A172 (cell line): ENCODE data around the gene PSMC3IP. TPM values are rescaled to one million over a fixed set of nuclear protein-coding genes. Genes with fewer than 3 reads are reported as not detected.
A peak's percentile ranks its signal among the peaks of the same experiment; 100 is the strongest.
"Not testable (repeated sequence)": the region's sequence is repeated elsewhere in the genome, so short reads cannot be mapped to it uniquely, and the experiment has no call there.

Experiments used
- DNase-seq: peaks from one replicate; pipeline ENCODE4 v3.0.0-alpha.2; 2015; ENCODE audit warnings: low spot score
- total RNA-seq: library from RNA; depleted of rRNA; stranded (reverse); fragments of >200 nt; shearing (Covaris generic); gene quantifications from 2 replicates; pipeline ENCODE4 v1.2.3, GENCODE V29; 2014; rRNA removed

The PSMC3IP gene, protein sequence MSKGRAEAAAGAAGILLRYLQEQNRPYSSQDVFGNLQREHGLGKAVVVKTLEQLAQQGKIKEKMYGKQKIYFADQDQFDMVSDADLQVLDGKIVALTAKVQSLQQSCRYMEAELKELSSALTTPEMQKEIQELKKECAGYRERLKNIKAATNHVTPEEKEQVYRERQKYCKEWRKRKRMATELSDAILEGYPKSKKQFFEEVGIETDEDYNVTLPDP
- total RNA-seq: 21.4 and 29.9 TPM in 2 replicates

DNA sequence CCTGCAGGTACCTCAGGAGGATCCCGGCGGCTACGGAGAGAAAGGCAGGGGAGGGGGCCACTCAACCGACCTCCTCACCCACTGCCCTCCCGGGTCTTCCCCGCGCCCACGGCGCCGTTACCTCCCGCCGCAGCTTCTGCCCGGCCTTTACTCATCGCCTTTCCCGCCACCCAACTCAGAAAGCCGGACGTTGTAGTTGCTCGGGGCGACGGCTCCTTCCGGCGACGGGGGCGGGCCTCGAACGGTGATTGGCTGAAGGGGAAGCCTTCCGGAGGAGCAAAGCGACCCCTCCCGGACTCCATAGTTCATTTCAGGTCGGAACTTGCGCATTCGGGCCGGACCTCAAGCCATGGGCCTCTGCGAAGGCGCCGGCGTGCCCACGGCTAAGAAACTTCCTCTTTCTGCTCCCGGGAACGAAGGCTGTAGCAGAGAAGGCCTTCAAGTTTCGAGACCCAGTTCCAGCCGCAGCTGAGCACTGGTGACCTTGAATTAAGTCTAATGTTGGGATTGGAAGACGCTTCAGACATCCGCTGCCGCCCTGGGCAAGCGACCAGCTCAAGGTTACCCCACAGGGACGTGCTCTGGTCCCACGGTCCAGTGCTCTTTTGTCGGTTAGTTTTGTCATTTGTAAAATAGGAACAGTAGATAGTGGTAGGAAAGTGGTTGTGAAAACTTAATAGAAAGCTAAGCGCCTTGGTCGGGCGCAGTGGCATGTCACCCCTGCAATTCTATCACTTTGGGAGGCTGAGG is at the start of gene PSMC3IP:
PSMC3IP (minus strand) TSS at position 198 of the 750 bp plus-strand sequence; CDS start at position 155, 43 bp downstream.
- DNase-seq: peak; percentile 96

DNA sequence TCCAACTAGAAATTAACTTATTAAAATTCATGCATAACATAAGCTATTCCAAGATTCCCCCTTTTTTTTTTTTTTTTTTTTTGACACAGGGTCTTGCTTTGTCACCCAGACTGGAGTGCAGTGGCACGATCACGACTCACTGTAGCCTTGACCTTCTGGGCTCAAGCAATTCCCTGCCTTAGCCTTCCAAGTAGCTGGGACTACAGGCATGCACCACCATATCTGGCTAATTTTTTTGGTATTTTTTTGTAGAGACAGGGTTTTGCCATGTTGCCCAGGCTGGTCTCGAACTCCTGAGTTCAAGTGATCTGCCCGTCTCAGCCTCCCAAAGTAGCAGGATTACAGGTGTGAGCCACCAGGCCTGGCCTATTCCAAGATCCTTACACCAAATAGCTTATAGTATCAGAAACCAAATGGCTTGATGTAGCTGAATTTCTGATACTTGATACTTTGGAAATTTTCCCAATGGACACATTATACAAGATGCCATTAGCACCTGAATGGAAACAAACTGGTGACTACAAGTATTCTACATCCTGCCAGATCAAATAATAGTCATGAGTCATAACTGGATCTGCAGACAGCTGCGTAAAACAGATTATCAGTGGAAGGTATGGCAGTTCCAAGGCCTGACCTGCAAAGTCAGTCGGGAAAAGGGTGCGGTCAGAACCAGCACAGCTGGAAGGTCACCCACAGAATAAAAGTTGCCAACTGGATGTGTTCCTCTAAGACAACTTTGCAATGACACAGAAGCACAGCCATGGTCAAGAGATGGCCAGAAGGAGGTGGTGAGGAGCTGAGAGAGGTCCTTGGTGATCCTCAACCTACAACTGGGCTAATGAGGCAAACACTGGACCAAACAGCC is 46.4 kb upstream of the PSMC3IP start:
- DNase-seq: peak; percentile 92

DNA sequence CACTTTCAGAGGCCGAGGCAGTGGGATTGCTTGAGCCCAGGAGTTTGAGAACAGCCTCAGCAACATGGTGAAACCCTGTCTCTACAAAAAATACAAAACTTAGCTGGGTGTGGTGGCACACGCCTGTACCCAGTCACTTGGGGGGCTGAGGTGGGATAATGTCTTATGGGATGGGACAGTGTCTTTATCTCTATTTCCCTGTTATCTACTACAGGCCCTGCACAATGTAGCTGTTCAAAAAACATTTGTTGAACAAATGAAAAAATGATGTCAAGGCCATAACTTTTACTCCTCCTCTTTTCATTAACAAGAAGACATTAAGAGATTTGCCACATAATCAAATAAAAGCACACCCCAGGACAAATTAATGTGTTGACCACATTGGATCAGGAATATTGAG is 45.7 kb upstream of the PSMC3IP start:
- no peak for DNase-seq

DNA sequence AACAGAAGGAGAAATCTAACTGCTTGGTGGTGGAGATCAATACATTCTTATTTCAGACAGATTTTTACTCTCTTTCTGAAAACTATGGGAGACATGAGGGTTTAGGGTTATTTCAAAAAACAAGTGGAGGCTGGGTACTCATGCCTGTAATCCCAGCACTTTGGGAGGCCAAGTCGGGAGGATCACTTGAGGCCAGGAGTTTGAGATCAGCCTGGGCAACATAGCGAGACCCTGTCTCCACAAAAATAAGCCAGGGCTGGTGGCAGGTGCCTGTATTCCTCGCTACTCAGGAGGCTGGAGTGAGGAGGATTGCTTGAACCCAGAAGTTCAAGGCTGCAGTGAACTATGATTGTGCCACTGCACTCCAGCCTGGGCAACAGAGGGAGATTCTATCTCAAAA is 44.5 kb upstream of the PSMC3IP start:
- DNase-seq: not testable (repeated sequence)

DNA sequence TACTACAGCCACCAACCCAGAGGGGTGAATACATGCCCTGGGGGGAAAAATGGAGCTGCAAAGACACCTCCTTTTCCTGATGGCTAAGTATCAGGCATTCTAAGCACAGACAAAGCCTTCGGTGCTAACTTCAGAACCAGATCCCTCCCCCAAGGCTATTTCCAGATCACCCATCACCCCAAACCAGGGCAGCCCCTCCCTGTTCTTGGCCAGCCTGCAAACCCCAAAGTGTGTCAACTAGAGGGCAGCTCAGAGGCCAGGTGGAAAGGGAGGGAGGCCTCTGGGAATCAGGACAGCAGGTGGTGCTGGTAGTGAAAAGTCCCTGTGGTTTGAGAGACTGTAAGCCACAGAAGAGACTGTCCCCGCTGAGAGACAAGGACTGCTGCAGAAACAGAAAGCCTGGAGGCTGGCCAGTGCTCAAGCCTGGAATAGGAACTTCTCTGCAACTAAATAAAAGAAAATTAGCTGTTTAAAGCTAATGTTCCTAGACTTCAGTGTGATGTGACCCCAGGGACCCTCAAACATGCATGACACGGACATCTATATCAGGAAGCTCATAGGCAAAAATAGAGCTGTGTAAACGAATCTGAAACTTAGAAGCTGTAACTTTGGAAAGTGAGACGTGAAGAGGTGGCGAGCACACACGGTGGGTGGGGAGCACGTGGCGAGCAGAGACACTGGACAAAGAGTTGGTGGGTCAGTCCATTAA is 41.1 kb upstream of the PSMC3IP start:
- peak; percentile 88 for DNase-seq

DNA sequence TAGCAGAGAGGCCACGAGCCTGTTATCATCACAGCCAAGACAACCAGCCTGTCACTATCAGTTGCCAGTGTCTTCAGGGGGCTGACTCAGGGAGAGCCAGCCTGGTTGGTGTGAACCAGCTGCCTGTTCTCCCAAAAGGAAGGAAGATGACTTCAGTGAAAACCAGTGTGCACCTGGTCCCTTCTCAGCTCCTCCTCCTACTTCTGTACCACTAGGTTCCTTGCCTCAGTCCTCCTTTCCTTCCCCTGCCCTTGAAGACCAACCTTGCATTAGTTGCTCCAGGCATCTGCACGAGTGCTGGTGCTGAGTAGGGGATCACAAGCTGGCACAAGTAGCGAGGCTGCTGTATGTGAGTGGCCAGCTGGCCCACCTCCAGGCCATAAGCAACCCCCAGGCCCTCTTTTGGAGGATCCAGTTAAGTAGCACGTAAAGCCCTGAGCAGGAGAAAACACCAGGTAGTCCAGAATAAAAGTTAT is 40.5 kb upstream of the PSMC3IP start:
- peak; percentile 23 for DNase-seq

DNA sequence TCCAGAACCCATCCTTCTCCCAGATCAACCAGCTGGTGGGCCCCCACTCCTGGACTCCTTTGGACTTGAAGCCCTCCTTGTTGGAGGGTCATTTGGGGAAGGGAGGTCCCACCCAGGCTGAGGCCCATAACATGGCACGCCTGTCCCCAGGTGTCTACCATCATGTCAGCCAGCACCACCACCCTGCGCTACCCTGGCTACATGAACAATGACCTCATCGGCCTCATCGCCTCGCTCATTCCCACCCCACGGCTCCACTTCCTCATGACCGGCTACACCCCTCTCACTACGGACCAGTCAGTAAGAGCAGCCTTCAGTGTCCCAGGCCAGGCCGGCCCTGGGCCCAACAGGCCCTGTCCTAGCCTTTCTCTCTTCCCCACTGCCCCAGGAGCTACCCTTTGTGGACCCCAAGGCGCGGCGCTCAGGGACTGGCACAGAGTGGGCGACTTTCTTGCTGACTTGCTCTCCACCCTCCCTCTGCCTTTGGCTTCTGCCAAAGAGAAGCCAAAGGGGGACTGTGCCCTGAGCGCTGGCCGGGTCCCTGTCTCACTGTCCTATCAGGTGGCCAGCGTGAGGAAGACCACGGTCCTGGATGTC is 36.3 kb upstream of the PSMC3IP start:
- DNase-seq: no peak

DNA sequence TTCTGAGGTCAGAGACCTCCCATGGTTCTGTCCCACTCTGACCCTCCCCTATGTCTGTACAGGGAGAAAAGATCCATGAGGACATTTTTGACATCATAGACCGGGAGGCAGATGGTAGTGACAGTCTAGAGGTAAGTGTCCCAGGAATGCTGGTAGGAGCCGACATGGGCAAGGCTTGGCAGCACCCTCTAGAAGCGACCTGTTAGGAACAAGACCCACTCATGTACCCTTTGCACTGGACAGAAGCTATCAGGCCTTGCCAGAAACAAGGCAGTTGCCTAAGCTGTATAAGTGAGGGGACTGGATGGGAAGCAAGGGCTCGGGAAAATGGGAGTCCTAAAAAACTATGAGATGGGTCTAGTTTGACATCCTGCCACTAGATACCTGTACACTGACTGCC is 34.5 kb upstream of the PSMC3IP start:
- no peak for DNase-seq

DNA sequence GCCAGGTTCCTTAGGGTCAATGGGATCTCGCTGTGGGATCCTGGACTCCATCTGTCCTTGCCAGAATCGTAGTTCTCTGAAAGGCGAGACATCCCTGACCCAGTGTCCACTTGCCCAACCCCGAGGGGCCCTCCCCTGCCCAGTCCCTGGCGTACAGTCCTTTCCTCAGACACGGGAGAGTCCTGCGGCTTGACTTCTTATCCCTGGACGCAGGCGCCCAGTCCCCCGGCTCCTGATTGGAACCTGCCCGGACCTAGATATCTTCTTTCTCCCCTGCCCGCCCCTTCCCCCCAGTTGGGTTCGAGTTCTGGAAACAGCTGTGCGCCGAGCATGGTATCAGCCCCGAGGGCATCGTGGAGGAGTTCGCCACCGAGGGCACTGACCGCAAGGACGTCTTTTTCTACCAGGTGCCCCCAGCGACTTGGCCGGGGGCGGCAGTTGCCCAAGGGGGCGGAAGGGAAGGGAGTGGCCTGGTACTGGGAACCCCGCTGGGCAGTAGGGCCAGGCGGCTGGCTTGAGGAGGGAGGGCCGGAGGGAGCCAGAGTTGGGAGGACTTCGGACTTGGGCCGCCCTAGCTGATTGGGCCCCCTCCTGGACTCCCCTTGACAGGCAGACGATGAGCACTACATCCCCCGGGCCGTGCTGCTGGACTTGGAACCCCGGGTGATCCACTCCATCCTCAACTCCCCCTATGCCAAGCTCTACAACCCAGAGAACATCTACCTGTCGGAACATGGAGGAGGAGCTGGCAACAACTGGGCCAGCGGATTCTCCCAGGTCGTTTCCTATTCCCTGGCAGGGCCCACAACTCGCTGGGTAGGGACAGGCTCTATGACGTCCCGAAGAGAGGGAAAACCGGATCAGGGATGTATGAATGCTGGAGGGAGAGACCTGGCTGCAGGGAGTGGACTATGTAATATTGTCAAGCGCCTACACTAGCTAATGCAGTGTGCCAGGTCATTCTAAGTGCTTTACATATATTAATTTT is 32.6 kb upstream of the PSMC3IP start:
- DNase-seq: peak; percentile 16

DNA sequence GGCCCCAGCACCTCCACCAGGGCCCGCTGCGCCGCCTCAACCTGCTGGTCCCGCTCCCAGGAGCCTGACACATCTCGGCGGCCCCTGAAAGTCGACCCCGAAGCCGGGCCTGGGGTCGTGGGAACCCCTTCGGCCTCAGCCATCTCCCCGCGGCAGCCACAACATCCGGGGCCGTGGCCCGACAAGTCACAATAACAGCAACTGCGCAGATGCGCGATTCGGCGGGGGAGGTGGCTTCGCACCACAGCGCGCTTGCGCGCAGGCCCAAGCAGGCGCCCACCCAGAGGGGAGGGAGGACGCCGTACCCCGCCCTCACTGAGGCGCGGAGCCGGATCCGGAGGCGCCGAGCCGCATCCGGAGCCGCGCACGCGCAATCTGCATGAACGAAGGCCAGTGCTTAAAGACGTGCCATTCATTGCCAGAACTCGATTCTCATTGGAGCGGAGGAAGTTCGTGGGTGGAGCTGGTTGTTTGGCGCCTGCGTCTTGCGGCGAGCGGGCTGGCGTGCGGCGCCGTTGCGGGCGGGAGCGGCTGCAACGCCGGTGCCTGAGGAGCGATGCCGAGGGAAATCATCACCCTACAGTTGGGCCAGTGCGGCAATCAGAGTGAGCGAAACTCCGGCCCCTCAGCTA is 31.8 kb upstream of the PSMC3IP start, which contains the start of the genes RETREG3 and TUBG1:
RETREG3 (minus strand) TSS at position 193 of the 632 bp plus-strand sequence; CDS start at position 143, 50 bp downstream.
TUBG1 (plus strand) TSS at position 502 of the 632 bp plus-strand sequence; CDS start at position 557, 55 bp downstream.
- peak; percentile 99 for DNase-seq

DNA sequence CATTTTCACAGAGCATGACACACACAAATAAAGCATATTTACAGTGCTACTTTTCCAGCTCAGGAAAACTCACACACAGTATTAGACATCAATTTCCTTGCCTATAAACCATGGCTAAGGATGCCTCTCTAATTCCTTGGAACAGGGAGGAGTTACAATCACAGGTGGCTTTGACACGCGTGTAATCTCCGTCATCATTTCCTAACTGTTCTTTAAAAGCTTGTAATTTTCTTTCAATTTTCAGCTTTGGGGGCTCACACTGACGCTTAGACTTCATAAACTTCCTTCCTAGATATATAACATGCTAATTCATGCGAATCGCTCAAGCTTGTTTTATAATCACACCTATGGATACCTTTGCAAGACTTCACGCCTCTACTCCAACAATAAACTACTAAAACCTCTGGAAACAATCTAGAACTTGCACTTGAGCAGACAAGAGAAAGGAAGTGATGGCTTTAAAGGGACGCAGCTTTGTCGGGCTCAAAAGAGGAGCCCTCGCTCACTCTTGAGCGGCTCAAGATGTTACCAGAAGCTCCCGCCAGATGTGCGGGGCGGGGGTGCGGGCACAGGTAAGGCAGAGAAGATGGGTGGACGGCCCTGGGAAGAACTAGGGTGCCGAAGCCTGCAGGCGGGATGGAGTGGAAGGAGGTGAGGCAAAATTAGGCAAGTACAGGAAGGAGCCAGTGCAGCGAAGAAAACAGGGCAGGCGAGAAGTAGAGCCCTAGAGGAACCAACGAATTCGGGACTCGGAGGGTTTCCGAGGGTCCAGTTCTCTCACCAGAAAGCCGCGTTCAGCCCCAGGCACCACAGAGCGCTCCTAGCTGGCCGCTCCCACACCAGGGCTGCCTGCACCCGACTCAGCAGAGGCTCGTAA is 31.0 kb upstream of the PSMC3IP start:
- peak; percentile 19 for DNase-seq

DNA sequence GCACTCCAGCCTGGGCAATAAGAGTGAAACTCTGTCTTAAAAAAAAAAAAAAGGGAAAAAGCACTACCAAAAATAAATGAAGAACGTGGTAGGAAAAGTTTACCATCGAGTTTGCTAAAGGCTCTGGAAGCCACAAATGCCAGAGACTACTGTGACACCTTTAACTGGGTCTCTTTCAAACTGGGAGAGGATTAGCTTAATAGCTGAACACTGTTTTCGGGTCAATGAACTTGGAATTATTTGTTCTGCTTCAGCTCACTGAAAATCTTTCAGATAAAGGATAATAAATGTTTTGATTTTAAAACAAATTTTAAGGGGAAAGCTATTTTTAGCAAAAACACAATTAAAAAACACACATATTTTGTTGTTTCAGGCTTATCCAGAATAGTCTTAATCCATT is 30.2 kb upstream of the PSMC3IP start:
- no peak for DNase-seq

DNA sequence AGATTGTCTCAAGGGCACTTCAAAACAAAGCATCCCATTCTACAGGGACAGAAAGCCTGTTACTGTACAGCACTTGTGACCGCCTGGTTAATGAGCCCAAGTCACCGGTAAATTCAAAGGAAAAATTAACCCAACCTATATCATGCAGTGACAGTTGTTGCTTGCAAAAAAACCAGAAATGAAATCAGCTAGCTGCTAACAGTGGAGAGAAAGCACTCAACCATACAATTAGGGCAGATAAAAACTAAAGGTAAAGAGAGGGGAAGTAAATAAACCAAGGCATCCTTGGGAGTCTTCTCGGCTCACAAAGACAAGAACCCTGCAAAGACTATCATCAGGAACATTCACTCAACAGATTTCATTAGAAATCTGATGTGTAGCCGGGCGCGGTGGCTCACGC is 25.8 kb upstream of the PSMC3IP start:
- no peak for DNase-seq

DNA sequence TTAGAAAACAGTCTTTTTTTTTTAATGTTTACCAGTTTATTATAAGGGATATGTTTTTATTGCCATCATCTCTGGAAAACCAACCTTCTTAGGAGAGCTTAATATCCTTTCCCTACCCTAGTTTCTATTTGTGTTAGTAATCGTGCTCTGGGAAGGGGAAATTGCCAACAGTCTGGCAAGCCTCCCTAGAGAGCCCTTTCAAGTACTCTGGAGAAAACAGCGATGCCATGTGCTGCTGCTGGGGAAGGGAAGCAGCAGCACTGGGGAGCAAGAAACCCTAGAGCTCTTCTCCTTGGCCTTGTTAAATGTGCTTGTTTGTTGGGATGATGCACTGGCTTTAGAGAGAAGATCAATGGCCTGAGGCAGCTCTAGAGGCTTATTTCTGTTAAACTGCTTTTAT is 21.4 kb upstream of the PSMC3IP start:
- no peak for DNase-seq

DNA sequence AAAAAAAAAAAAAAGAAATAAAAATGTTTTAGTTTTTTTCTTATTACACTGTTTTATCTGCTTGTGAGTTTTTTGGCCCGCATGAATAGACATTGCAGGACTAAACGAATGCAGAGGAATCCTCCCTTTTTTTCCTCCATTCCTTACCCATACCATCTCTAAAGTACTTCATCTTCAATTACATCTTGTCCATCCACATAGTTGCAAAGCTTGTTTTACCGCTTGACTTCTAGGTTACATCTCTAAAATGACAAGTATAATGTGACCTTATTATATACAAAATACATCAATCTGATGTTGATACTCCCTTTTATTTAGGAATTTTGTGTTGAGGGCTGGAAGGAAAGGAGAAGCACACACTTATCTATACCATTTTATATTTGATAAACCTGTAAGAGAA is 18.9 kb upstream of the PSMC3IP start:
- DNase-seq: no peak

DNA sequence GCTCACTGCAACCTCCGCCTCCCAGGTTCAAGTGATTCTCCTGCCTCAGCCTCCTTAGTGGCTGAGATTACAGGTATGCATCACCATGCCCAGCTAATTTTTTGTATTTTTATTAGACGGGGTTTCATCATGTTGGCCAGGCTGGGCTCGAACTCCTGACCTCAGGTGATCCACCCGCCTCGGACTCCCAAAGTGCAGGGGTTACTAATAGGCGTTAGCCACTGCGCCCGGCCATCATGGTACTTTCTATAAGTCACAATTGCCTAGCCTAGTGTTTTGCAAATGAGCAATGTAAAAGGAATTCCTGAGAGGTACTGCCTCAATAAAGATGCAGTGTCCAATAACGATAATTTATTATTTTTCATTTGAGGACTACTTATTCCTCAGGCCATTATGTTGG is 13.9 kb upstream of the PSMC3IP start:
- peak; percentile 37 for DNase-seq

DNA sequence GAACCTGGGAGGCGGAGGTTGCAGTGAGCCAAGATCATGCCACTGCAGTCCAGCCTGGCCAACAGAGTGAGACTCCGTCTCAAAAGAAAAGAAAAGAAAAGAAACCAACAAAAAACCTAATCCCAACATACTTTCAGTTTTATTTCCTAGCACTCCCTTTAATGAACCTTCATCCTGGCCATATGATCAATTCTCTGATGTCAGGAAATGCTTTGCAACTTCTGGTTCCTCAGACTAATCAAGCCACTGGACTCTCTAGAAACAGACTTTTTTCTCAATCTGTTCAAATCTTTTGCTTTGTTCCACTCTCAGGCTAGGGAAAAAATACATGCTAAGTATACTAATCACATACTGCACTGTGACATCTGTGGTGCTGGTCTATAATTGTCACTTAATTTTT is 13.4 kb upstream of the PSMC3IP start:
- DNase-seq: no peak
